Pons (tissue), 1 donor: ENCODE measurements around the gene SLCO2B1.

ENCODE experiments used
- DNase-seq: peaks from one replicate; pipeline ENCODE4 v3.0.0-alpha.2; 2016; ENCODE audit warnings: low spot score

SLCO2B1 gene

DNA sequence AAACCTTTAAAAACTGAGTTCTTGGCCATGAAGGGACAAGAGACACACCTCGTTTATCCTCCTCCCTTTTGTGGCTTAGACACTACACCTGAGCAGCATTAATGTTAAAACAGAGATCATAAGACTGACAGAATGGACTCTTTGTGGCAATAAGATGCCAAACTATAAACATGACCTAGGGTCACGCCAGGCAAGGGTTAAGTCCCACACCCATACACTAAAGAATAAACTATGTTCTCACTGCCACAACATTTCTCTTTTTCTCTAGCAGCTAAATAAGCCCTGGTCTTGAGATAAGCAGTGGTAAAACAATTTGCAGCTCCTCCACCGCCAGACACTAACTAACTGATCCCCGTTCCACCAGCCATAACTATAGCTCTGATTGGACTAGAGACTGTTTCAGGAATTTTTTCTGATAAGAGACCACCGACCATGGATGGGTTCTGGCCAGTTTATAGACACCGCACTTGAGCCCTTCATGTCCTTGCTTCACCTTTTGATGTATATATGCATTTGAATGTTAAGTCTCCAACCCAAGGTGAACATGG lies 4.9 kb upstream of the SLCO2B1 start:
- DNase-seq: no peak

DNA sequence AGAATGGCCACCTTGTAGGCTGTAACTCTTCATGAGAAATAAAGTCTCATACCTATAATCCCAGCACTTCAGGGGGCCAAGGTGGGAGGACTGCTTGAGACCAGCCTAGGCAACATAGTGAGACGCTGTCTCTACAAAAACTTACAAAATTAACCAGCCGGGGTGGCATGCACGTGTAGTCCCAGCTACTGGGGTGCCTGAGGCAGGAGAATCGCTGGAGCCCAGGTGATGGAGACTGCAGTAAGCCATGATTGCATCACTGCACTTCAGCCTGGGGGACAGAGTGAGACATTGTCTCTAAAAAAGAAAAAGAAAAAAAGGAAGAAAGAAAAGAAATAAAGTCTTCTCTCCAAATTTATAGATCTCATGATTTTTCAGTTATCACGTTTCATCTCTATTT lies 4.2 kb upstream of the SLCO2B1 start:
- no peak for DNase-seq

DNA sequence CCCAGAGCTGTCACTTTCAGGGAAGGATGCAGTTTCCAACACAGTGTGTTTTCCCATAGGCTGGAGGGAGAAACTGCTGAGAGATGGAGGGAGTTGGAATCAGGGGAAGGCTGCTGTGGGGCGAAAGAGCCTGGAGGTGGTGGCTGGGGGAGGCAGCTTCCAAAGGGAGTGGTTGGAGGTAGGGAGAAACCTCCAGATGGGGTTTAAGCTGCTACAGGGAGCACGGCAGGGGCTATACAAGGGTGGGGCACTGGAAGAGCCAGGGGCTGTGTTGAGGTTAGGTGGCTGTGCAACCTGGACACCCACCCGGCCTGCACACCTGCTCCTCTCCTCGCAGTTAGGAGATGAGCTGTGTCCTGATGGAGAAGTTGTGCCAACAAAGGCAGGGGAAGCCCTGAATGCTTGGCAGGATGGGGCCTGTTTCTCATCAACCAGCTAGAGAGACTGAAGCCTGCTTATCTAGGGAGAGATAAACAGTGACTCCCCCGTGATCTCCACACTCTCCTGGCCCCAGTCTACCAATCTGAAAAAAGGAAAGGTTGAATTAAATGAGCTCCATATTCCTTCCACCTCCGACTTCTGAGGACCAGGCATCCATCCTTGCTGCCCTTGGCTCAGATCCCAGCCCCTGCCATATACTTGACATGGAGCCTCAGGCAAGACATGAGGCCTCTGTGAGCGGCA lies 3.6 kb upstream of the SLCO2B1 start:
- no peak for DNase-seq

DNA sequence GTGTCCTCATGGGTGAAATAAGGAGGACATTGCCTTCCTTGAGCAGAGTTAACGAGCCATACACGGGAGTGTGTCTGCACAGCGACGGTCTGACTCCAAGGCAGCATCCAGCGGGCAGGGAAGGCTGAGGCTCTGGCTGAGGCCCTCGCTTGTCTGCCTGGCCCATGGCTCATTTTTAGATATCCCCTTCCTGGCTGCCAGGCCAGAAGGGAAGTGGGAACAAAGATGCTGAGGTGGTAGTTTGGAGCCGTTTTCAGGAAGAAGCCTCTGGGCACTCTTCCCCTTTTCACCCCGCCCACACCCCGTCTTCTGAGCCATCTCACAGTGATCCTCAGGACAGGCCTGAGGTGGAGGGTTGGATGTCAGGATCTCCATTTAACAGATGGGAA lies 3.0 kb upstream of the SLCO2B1 start:
- peak; percentile 69 for DNase-seq

DNA sequence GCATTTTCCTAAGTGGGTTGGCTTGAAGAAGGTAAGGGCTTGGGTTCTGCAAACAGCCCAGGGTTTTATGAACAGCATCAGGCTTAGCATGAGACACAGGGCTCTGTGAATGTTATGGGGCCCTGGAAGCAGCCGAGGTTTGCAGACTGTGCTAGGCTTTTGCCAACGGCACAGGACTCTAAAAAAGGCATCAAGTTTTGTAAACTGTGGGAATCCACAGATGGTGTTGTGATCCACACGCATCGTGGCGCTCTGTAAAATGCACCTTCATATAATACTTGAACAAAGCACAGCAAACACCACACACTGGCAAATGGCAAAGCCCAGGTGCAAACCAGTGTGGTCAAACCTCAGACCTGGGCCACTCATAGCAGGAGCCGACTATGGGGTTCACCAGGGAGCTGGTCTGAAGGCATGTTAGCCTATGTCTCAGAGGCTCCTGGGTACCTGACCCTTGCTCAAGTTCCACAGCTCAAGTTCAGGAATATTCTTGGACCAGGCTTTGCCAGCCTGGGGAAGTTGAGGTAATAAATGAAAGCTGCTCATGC lies 2.4 kb upstream of the SLCO2B1 start:
- DNase-seq: no peak

DNA sequence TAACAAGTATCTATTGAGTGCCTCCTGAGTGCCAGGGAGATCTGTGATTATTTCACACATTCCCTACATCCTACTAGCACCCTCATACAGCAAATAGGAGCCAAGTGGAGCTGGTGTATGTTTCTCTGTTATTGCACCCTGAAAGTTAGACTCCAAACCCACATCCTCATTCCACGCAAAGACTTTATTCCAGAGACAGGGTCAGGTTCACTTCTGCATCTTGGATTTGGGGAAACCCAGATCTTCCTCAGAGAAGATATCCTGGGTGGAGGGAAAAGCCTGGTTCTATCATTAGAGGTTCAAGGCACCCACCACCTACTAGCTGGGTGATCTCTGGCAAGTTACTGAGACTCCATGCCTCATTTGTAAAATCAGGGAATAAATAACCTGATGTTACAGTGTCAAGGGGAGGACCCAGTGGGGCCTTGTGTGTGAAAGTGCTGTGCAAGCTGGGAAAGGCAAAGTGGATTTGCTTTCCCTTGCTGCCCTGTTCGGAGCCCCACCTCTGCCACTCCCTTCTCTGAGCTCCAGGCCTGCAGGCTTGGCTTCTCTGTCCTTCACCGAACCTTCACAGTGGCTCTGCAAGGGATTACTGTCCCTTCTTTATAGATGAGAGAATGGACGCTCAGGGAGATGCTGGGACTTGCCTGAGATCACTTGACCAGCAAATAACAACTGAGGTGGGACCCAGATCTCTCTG lies 991 bp upstream of the SLCO2B1 start:
- DNase-seq: no peak

DNA sequence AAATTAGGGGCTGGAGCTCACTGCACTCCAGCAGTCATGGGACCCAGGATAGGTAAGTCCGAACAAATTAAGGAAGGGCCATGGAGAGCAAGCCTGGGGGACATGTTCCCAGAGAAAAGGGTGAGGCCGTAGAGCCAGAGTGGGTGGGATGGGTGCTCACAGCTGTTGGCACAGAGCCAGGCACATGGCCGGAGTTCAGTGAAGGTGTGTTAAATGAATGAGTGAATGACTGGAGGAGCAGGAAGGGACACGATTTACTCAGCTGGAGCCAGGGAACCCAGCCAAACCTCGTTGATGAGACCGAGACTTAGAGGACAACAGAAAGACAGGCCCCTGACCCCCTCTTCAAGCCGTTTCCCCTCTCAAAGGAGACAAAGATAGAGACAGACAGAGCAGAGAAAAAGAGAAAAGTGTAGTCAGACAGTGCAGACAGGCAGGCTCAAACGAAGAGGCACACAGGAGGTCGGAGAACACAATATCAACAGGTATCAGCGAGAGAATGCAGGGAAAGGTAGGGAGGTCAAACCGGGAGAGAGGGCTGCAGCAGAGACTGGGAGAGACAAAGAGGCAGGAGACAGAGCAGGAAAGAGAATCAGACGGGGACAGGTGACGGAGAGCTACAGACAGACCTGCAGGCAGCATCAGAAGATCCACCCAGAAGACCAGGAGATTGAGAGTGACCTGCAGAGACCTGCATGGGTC lies 590 bp downstream of the SLCO2B1 start:
- DNase-seq: no peak

DNA sequence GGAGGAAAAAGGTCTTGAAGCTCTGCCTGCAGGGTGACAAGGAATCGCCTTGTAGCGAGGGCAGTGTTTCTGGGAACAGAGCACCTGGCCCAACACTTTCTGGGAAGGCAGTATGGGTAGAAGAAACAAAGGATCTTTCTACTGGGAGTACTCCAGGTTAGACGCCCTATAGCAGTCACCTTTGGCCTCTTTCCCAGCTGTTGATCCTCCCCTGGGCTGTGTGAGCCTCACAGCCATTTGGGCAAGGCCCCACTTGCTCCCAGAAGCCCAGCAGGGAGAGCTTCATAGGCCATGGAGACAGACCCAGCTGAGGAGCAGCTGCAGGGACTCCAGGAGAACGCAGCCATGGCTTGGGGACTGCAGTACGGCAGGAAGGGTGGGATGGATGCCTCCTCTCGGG lies 1.2 kb downstream of the SLCO2B1 start:
- DNase-seq: no peak

DNA sequence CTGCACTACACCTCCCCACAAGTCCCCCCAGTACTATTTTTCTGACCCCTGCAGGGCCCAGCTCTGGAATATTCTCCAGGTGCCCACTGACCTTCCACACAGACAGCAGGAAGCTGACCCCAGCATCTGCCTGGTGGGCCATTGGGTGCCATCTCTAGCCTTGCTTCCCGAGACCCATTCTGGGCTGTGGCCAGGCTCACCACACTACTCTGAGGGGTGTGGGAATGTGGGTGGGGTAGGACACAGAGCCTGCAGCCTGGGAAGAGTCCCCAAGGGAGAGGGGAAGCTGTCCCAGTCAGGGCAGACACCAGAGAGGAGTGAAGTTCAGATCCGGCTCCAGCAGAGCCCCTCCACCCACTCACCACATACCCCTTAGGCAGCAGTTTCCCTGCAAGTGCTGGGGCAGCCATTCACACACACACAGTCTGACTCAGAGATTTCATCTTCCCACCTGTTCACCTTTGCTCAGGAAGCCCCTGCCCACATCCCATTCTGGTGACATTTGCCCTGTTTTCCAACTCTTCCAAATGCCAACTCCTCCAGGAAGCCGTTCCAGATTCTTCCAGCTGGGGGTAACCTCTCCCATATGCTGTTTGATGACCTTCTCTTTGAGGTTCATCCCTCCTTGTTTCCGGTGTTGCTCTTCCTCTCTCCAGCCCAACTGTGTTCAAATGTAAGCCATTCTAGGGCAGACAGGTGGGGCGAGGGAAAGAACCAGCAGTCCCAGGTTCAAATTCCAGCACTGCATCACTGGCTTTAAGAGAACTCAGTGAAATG lies 1.9 kb downstream of the SLCO2B1 start:
- DNase-seq: no peak

DNA sequence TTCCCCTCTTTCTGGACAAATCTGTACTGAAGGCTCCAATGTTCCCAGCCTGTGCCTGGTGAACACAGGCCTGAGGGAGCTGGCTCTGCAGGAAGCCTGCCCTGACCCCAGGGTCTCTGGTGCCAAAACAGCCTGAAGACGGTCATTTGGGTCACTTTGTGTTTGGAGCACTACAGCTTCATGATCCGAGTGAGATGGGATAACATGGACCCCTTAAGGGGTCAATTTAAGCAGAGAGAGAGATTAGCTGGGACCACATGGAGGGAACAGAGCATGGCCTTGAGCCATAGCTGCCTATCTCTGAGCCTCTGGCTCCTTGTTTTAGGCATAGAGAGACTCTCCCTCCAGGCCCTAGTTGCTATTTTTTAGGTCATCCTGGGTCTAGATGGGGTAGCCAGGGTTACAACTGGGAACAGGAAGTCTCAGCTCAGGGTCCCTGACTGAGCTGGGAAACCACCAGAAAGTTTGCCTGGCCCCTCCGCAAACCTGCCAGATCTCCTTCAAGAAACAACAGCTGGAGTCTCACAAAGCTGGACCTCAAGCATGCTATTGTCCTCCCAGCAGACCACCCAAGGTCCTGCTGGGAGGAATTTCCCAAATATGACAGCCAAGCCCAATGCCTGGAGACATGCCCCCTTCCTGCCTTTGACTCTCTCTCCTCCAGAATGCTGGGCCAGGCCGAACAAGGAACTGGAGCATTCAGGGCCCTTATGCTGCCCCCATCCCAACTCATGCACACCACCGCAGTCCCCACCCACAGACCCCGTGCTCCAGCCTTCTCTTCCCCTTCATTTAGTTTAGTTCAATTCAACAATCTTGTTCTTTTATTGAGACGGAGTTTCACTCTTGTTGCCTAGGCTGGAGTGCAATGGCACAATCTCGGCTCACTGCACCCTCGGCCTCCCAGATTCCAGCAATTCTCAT lies 4.0 kb downstream of the SLCO2B1 start:
- no peak for DNase-seq

DNA sequence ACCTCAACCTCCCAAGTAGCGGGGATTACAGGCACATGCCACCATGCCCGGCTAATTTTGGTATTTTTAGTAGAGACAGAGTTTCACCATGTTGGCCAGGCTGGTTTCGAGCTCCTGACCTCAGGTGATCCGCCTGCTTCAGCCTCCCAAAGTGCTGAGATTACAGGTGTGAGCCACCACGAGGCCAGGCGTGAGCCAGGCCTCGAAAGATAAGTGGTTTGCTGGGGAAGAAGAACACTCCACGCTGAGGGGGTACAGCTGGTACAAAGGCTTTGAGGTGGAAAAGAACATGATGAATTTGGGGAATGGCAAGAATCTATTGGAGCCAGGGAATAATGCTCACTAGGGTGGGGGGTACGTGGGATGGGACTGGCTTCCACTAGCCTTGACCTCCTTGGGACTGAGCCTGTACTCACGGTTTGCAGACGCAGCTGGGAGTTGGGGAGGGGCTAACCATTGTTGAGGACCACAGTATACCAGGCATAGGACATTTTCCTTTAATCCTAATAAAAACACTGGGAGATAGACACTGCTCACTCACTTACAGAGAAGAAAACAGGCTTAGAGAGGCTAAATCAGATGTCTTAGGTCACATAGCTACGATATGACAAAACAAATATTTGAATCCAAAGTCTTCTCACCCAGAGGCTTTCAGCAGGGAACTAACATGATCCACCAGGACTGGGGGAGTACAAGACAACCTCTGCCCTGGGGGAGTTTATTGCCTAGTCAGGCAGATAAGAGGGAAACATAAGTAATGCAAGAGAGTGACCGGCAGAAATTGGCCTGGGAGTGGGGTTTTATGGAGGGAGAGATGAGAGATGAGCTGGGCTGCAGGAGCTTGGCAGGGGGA lies 4.9 kb downstream of the SLCO2B1 start:
- DNase-seq: no peak

DNA sequence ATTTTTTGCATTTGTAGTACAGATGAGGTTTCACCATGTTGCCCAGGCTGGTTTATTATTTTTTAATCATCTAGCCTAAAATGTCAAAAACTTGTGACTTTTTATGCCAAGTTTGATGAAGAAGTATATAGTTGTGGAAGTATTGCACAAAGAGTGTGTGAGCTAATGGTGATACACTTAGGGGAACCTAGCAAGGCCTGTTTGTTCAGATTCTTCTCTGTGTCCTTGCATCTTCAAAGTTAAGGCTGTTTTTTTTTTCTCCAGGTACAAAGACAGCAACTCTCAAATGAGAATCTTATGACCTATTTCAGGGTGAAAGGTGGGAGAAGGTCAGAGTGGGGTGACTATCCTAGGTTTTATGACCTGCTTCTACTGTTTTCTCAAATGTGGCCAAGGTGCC lies 7.3 kb downstream of the SLCO2B1 start:
- DNase-seq: no peak

DNA sequence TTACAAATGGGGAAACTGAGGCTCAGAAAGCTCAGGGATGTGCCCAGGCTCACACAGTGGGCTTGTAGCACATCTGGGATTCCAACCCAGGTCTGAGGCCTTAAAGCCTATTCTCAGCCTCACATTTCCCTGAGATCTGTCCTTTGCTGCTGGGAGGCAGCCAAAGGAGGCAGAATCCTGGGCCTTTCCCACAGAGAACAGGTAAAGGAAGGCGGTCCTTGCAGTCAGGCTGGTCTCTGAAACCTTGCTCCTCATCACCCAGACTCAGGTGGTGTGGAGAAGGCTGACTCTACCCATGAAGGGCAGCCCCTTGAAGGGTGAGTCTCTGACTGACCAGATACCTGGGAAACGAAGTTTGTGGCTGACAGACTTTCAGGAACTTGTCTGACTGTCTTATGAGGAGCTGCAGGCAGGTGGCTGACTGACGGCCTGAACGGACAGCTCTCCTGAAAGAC lies 7.8 kb downstream of the SLCO2B1 start:
- no peak for DNase-seq

DNA sequence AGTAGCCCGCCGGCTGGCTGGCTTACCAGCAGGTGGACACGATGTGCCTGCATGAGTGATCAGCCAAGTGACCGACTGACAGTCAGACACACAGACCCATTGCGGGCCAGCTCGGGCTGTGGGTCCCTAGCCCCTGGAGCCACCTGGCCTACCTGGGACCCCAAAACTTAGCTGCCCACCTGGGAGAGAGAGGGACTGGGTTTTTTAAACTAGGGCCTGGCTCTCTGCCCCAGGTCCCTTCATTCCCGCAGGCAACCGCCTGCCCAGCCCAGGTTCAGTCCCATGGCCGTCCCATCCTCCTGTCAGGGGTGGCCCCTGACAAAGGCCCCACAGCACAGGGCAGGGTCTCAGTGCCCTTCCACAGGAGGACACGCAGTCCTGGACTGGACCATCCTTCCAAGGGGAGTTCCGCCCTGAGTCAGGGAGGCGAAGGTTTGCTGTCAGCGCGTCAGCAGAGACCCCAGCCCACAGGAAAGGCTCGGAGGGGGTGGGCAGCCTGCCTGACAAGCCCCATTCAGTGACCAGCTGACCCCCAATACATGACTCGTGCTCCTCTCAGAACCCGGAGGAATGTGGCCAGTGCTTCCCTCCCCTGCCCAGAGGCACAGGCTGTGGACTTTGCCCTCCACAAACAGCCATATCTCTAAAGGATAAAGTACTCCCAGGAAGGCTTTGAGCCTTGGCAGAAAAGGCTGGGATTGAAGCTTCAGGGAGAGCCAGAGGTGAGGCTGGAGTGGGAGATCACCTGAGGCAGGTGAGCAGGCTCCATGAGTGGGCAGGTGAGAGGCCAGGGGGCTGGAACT lies 8.4 kb downstream of the SLCO2B1 start:
- DNase-seq: no peak

DNA sequence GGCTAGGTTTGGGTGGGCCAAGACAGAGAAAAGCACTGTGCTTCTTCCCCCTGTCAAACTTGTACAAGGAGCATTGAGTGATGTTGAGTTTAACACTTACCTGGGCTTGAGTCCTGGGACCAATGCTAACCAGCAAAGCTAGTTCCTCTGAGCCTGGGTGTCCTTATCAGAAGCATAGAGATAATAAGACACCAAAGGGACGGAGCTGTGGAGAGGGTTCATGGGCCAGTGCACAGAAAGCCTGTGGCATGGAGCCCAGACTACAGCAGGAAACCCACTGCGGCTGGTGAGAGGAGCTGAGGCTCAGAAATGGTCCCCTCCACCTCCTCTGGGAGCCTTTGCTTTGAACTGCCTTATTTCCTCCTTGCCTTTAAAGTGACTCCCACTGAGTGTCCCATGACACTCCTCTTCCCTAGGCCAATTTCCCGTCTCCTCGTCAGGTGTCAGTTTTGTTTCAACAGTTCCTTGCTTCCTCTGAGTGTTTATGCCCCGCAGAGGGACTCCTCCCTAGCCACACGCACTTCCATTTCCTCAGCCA lies 9.4 kb downstream of the SLCO2B1 start:
- DNase-seq: peak; percentile 20

DNA sequence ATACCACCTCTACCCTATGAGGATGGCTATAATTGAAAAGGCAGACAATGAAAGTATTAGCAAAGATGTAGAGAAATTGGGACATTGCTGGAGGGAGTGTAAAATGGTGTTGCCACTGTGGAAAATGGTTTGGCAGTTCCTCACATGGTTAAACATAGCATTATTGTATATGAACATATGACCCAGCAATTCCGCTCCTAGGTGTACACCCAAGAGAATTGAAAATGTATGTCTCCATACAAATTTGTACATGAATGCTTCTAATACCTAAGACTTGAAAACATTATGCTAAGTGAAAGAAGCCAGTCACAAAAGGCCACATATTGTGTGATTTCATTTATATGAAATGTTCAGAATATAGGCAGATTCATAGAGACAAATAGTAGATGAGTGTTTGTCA lies 10.0 kb downstream of the SLCO2B1 start:
- no peak for DNase-seq

DNA sequence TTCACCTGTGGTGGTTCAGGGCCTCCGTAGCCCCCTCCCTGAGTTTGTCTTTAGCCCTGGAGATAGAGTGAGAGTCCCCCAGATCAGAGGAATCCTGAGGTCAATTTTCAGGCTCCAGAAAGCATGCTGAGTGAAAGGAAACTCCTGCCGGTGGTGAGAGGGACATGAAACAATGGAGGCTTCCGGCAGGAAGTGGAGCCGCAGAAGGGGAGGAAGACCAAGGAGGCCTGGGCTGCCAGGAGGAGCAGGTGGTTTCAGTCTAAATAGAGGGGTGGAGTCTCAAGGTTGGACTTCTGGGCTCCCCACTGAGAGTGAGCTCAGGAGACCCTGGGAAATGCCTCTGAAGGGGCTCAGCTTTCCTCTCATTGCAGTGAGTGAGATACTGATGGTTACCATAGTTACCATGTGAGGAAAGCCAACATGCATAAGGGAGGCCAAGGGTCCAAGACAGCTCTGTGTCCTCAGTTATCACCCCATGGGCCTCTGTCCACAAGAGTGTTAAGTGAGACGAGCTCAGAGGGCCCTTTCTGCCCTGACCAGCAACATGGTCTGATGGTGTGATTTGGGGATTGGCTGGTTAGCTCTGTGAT lies 10.7 kb downstream of the SLCO2B1 start:
- DNase-seq: no peak

DNA sequence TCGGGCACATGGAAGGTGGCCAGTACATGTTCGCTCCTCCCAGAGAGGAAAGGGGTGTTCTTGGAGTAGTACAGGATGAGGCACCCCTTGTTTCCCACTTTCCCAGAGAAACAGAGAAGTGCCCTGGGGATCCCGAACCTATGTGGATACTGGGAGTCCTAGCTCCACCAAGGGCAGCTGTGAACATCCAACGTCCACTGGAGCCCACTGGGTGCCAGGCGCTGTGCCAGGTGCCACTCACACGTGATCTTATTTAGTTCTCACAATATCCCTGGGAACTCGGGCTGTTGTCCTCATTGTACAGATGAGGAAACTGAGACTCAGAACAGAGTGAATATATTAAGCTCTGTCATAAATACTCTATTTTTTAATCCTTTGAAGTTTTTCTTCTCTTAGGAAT lies 12.0 kb downstream of the SLCO2B1 start:
- DNase-seq: no peak
